K562 (cell line): Measurements from ENCODE around the gene C2orf42. TPM values are rescaled to one million over a fixed set of nuclear protein-coding genes. Genes with fewer than 3 reads are reported as not detected.

Experiments
- ARID2 ChIP-seq: fragments of 450-650 bp; IDR thresholded peaks from 2 replicates; pipeline ENCODE4 v1.6.1; 2017; ENCODE audit warnings: antibody characterized with exemption, mild to moderate bottlenecking
- COPS2 ChIP-seq: fragments of 450-650 bp; conservative IDR thresholded peaks from 2 replicates; pipeline ENCODE4 v1.6.1; 2016; ENCODE audit warnings: mild to moderate bottlenecking, moderate library complexity
- DNMT1 ChIP-seq: fragments of 450-650 bp; IDR thresholded peaks from 2 replicates; pipeline ENCODE4 v1.6.1; 2016; ENCODE audit warnings: antibody characterized with exemption, mild to moderate bottlenecking
- ESRRB ChIP-seq: fragments of 250-450 bp; sonication (Bioruptor Pico); IDR thresholded peaks from 2 replicates; pipeline ENCODE4 v1.5.0; 2020; ENCODE audit warnings: mild to moderate bottlenecking, moderate library complexity, borderline replicate concordance
- ETS2 ChIP-seq: IDR thresholded peaks from 2 replicates; pipeline ENCODE4 v1.6.1; 2016; ENCODE audit warnings: borderline replicate concordance, missing genetic modification characterization, mild to moderate bottlenecking, moderate library complexity, missing compliant biosample characterization; ENCODE audit not compliant: poor library complexity, severe bottlenecking
- HNRNPH1 ChIP-seq: fragments of 200-400 bp; formaldehyde crosslinking; optimal IDR thresholded peaks from 2 replicates; pipeline ENCODE3; 2017; ENCODE audit warnings: low read depth, mild to moderate bottlenecking, low read length, moderate library complexity
- KLF16 ChIP-seq: IDR thresholded peaks from 2 replicates; pipeline ENCODE4 v1.6.1; 2016; ENCODE audit warnings: antibody characterized with exemption
- MCM5 ChIP-seq: fragments of 450-650 bp; IDR thresholded peaks from 2 replicates; pipeline ENCODE4 v1.6.1; 2016; ENCODE audit warnings: low read depth
- NCOA4 ChIP-seq: fragments of 450-650 bp; IDR thresholded peaks from 2 replicates; pipeline ENCODE4 v1.6.1; 2018; ENCODE audit warnings: mild to moderate bottlenecking; ENCODE audit not compliant: partially characterized antibody
- RBBP5 ChIP-seq: fragments of 200-600 bp; sonication (generic); IDR thresholded peaks from 2 replicates; pipeline ENCODE4 v1.6.1; 2012; ENCODE audit warnings: borderline replicate concordance, mild to moderate bottlenecking, low read length, control low read depth, inconsistent platforms; ENCODE audit not compliant: insufficient read depth, poor library complexity, severe bottlenecking
- SAP30 ChIP-seq: fragments of 200-600 bp; sonication (generic); IDR thresholded peaks from 2 replicates; pipeline ENCODE4 v1.6.1; 2012; ENCODE audit warnings: borderline replicate concordance, low read depth, mild to moderate bottlenecking, moderate library complexity, low read length, control low read depth, inconsistent platforms; ENCODE audit not compliant: insufficient read depth, poor library complexity, severe bottlenecking
- SMAD3 ChIP-seq: fragments of 450-650 bp; formaldehyde crosslinking; conservative IDR thresholded peaks from 2 replicates; pipeline ENCODE4 v1.4.0; 2020; ENCODE audit warnings: mild to moderate bottlenecking
- SMAD4 ChIP-seq: fragments of 250-450 bp; sonication (Bioruptor Pico); conservative IDR thresholded peaks from 2 replicates; pipeline ENCODE4 v1.8.0; 2021; ENCODE audit warnings: inconsistent platforms, mild to moderate bottlenecking, moderate library complexity
- SP1 ChIP-seq: sonication (generic); formaldehyde crosslinking; IDR thresholded peaks from 2 replicates; pipeline ENCODE4 v1.8.1; 2022; ENCODE audit warnings: mild to moderate bottlenecking, missing genetic modification reagents
- ZNF347 ChIP-seq: fragments of 450-650 bp; formaldehyde crosslinking; IDR thresholded peaks from 2 replicates; pipeline ENCODE4 v1.4.0; 2020; ENCODE audit warnings: low read depth, mild to moderate bottlenecking, moderate library complexity
- ZNF444 ChIP-seq: fragments of 250-450 bp; sonication (Bioruptor Pico); IDR thresholded peaks from 2 replicates; pipeline ENCODE4 v1.4.0; 2020; ENCODE audit warnings: mild to moderate bottlenecking, moderate library complexity
- ZNF699 ChIP-seq: fragments of 250-450 bp; sonication (Bioruptor Pico); IDR thresholded peaks from 2 replicates; pipeline ENCODE4 v1.8.0; 2021; ENCODE audit warnings: mild to moderate bottlenecking, moderate library complexity; ENCODE audit not compliant: insufficient replicate concordance
- ZNF717 ChIP-seq: fragments of 250-450 bp; sonication (Bioruptor Pico); IDR thresholded peaks from 2 replicates; pipeline ENCODE4 v1.5.0; 2021
- polyA plus RNA-seq, 8 experiments: library from polyadenylated mRNA; depleted of rRNA in 4 of 8; stranded (reverse) in 5 of 8; unstranded in 3 of 8; fragments of >200 nt; fragmentation: Nextera tagmentation in 2 of 8; fragmentation: Illumina TruSeq in 1 of 8; extraction: Ambion mirVana in 2 of 8; extraction: Trizol in 1 of 8; gene quantifications; 2 replicates each; pipeline versions ENCODE4 v1.2.1 to v1.2.3, GENCODE V29; 2011 to 2014; ENCODE audit warnings: inconsistent platforms in 1 of 8, missing spikeins in 1 of 8
- total RNA-seq, 7 experiments: library from RNA; depleted of rRNA in 6 of 7; stranded (reverse); fragments of >200 nt in 6 of 7; fragmentation: Illumina TruSeq in 2 of 7; extraction: Trizol in 2 of 7; gene quantifications; 2 replicates each; pipeline versions ENCODE4 v1.2.1 to v1.2.3, GENCODE V29; 2011 to 2021; ENCODE audit warnings: low replicate concordance in 1 of 7
- TF ChIP-seq, protein P1 (sequence below): fragments of 250-450 bp; sonication (Bioruptor Pico); IDR thresholded peaks from 2 replicates; pipeline ENCODE4 v1.4.0; 2020
- TF ChIP-seq, protein P2 (sequence below): fragments of 450-650 bp; IDR thresholded peaks from 2 replicates; pipeline ENCODE4 v1.6.1; 2017; ENCODE audit warnings: mild to moderate bottlenecking, moderate library complexity
- TF ChIP-seq, protein P3 (sequence below): sonication (generic); formaldehyde crosslinking; IDR thresholded peaks from 2 replicates; pipeline ENCODE4 v1.8.0; 2022; ENCODE audit warnings: mild to moderate bottlenecking, missing genetic modification reagents
- TF ChIP-seq, protein P4 (sequence below): IDR thresholded peaks from 2 replicates; pipeline ENCODE4 v1.6.1; 2011; ENCODE audit not compliant: insufficient read length; ENCODE audit errors: extremely low read depth

Gene C2orf42
- total and polyA plus RNA-seq, 9 of the 15 experiments (the other 6 are each of a cell fraction or from before 2014, with no cell fraction given), result 4.6 to 10.9 (median 7.5) TPM

DNA sequence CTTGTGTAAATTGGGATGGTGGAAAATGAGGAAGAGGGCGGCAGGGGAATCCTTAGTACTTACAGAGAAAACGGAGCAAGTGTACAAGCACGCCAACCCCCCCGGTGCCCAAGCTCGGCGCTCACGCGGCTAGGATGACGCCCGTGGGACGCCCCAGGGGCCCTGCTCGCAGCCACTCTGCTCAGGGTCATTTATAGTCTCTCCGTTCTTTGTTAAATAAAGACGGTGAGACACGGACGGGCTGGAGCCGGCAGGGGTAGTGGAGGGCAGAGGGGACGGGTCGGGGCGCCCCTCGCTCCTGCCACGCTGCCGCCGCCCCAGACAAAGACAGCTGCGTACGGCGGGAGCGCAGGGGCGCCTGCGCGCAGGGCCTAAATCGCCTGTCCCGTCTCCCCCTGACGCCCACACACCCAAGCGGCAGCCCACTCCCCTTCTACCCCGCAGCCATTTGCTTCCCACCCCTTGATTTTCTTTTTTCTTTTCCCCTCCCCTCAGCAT lies 65.8 kb downstream of the C2orf42 start (continued):
- TF ChIP-seq, protein P1, sequence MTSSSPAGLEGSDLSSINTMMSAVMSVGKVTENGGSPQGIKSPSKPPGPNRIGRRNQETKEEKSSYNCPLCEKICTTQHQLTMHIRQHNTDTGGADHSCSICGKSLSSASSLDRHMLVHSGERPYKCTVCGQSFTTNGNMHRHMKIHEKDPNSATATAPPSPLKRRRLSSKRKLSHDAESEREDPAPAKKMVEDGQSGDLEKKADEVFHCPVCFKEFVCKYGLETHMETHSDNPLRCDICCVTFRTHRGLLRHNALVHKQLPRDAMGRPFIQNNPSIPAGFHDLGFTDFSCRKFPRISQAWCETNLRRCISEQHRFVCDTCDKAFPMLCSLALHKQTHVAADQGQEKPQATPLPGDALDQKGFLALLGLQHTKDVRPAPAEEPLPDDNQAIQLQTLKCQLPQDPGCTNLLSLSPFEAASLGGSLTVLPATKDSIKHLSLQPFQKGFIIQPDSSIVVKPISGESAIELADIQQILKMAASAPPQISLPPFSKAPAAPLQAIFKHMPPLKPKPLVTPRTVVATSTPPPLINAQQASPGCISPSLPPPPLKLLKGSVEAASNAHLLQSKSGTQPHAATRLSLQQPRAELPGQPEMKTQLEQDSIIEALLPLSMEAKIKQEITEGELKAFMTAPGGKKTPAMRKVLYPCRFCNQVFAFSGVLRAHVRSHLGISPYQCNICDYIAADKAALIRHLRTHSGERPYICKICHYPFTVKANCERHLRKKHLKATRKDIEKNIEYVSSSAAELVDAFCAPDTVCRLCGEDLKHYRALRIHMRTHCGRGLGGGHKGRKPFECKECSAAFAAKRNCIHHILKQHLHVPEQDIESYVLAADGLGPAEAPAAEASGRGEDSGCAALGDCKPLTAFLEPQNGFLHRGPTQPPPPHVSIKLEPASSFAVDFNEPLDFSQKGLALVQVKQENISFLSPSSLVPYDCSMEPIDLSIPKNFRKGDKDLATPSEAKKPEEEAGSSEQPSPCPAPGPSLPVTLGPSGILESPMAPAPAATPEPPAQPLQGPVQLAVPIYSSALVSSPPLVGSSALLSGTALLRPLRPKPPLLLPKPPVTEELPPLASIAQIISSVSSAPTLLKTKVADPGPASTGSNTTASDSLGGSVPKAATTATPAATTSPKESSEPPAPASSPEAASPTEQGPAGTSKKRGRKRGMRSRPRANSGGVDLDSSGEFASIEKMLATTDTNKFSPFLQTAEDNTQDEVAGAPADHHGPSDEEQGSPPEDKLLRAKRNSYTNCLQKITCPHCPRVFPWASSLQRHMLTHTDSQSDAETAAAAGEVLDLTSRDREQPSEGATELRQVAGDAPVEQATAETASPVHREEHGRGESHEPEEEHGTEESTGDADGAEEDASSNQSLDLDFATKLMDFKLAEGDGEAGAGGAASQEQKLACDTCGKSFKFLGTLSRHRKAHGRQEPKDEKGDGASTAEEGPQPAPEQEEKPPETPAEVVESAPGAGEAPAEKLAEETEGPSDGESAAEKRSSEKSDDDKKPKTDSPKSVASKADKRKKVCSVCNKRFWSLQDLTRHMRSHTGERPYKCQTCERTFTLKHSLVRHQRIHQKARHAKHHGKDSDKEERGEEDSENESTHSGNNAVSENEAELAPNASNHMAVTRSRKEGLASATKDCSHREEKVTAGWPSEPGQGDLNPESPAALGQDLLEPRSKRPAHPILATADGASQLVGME (CRISPR knock-in tag), result no peak
- TF ChIP-seq DNMT1 (no peak), ZNF444 (CRISPR knock-in tag) (no peak), SP1 (CRISPR knock-in tag) (no peak), SMAD3 (CRISPR knock-in tag) (no peak), ETS2 (tag) (no peak), COPS2 (no peak), NCOA4 (no peak), KLF16 (no peak), ZNF699 (CRISPR knock-in tag) (no peak), ARID2 (no peak), MCM5 (no peak), ZNF717 (CRISPR knock-in tag) (no peak), HNRNPH1 (no peak), RBBP5 (no peak), ESRRB (CRISPR knock-in tag) (no peak), SMAD4 (CRISPR knock-in tag) (peak; percentile 78), ZNF347 (CRISPR knock-in tag) (no peak), SAP30 (no peak)
- TF ChIP-seq, protein P2, sequence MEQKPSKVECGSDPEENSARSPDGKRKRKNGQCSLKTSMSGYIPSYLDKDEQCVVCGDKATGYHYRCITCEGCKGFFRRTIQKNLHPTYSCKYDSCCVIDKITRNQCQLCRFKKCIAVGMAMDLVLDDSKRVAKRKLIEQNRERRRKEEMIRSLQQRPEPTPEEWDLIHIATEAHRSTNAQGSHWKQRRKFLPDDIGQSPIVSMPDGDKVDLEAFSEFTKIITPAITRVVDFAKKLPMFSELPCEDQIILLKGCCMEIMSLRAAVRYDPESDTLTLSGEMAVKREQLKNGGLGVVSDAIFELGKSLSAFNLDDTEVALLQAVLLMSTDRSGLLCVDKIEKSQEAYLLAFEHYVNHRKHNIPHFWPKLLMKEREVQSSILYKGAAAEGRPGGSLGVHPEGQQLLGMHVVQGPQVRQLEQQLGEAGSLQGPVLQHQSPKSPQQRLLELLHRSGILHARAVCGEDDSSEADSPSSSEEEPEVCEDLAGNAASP, result no peak
- TF ChIP-seq, protein P3, sequence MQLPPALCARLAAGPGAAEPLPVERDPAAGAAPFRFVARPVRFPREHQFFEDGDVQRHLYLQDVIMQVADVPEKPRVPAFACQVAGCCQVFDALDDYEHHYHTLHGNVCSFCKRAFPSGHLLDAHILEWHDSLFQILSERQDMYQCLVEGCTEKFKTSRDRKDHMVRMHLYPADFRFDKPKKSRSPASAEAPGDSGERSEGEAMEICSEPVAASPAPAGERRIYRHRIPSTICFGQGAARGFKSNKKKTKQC (CRISPR knock-in tag), result no peak
- TF ChIP-seq, protein P4, sequence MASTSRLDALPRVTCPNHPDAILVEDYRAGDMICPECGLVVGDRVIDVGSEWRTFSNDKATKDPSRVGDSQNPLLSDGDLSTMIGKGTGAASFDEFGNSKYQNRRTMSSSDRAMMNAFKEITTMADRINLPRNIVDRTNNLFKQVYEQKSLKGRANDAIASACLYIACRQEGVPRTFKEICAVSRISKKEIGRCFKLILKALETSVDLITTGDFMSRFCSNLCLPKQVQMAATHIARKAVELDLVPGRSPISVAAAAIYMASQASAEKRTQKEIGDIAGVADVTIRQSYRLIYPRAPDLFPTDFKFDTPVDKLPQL, result no peak
